MM.1S (cell line): Measurements from ENCODE around the gene PTPRK.
A peak's percentile ranks its signal among the peaks of the same experiment; 100 is the strongest.

Experiments
- DNase-seq: peaks from one replicate; pipeline ENCODE4 v3.0.0-alpha.2; 2015
- H2AFZ ChIP-seq: fragments of 300-600 bp; sonication (generic); 2 replicates; pipeline ENCODE4 v1.6.0; 2016; ENCODE audit warnings: antibody characterized with exemption, low read length
- H3F3A ChIP-seq: fragments of 300-600 bp; sonication (generic); 2 replicates; pipeline ENCODE4 v1.6.1; 2016; ENCODE audit warnings: mild to moderate bottlenecking, antibody characterized with exemption, low read length, moderate library complexity, mixed read lengths; ENCODE audit not compliant: insufficient read depth
- H3K27ac ChIP-seq: fragments of 300-600 bp; sonication (generic); 2 replicates; pipeline ENCODE4 v1.5.1; 2016; ENCODE audit warnings: mild to moderate bottlenecking, low read length
- H3K27me3 ChIP-seq: fragments of 300-600 bp; sonication (generic); replicated peaks from 2 replicates; pipeline ENCODE4 v1.6.0; 2016; ENCODE audit warnings: low read length; ENCODE audit not compliant: insufficient read depth
- H3K36me3 ChIP-seq: fragments of 300-600 bp; sonication (generic); replicated peaks from 2 replicates; pipeline ENCODE4 v1.6.1; 2016; ENCODE audit warnings: mild to moderate bottlenecking, low read length, mixed read lengths; ENCODE audit not compliant: insufficient read depth
- H3K4me1 ChIP-seq: fragments of 300-600 bp; sonication (generic); 2 replicates; pipeline ENCODE4 v1.6.1; 2016; ENCODE audit warnings: low read length, mixed read lengths
- H3K4me2 ChIP-seq: fragments of 300-600 bp; sonication (generic); 2 replicates; pipeline ENCODE4 v1.6.0; 2016; ENCODE audit warnings: low read depth, low read length
- H3K4me3 ChIP-seq: fragments of 300-600 bp; sonication (generic); 2 replicates; pipeline ENCODE4 v1.5.1; 2016; ENCODE audit warnings: low read length, mixed read lengths
- H3K79me2 ChIP-seq: fragments of 300-600 bp; sonication (generic); 2 replicates; pipeline ENCODE4 v1.6.1; 2016; ENCODE audit warnings: mixed run types, low read length, mixed read lengths
- H3K9ac ChIP-seq: fragments of 300-600 bp; sonication (generic); 2 replicates; pipeline ENCODE4 v1.6.1; 2016; ENCODE audit warnings: low read length, mixed read lengths
- H3K9me2 ChIP-seq: fragments of 300-600 bp; sonication (generic); replicated peaks from 2 replicates; pipeline ENCODE4 v1.6.1; 2016; ENCODE audit warnings: mild to moderate bottlenecking, low read length, mixed read lengths; ENCODE audit not compliant: insufficient read depth
- H3K9me3 ChIP-seq: fragments of 300-600 bp; sonication (generic); replicated peaks from 2 replicates; pipeline ENCODE4 v1.6.1; 2016; ENCODE audit warnings: mild to moderate bottlenecking, low read length, mixed read lengths; ENCODE audit not compliant: insufficient read depth
- H4K20me1 ChIP-seq: fragments of 300-600 bp; sonication (generic); 2 replicates; pipeline ENCODE4 v1.6.1; 2016; ENCODE audit warnings: mild to moderate bottlenecking, low read length, moderate library complexity, mixed read lengths; ENCODE audit not compliant: insufficient read depth
- CTCF ChIP-seq: fragments of 300-600 bp; sonication (generic); IDR thresholded peaks from 2 replicates; pipeline ENCODE4 v1.5.1; 2016; ENCODE audit warnings: antibody characterized with exemption, low read length, mixed read lengths
- EZH2 ChIP-seq: fragments of 300-600 bp; sonication (generic); optimal IDR thresholded peaks from 2 replicates; pipeline ENCODE3; 2017; ENCODE audit warnings: low read depth, mild to moderate bottlenecking, antibody characterized with exemption, low read length, mixed read lengths
- EZH2phosphoT487 ChIP-seq: fragments of 300-600 bp; sonication (generic); IDR thresholded peaks from 2 replicates; pipeline ENCODE4 v1.6.1; 2018; ENCODE audit warnings: antibody characterized with exemption, low read length

Gene PTPRK

GRCh38 chr6:127941228-127941627 is 579.2 kb downstream of the PTPRK start:
- H2AFZ ChIP-seq, result no peak overlapping the region
- no peaks in the 10 kb centered on the region for H3K36me3 ChIP-seq
- no peaks in the 10 kb centered on the region for H3F3A ChIP-seq
- H3K79me2 ChIP-seq, result no peaks in the 10 kb centered on the region
- H3K4me1 ChIP-seq, result peaks cover 8% of the 10 kb centered on the region
- no peak overlapping the region for H3K4me2 ChIP-seq
- DNase-seq, result no peak
- no peaks in the 10 kb centered on the region for H3K9me2 ChIP-seq
- TF ChIP-seq EZH2phosphoT487, result no peak
- TF ChIP-seq CTCF, result no peak
- no peak for TF ChIP-seq EZH2
- no peaks in the 10 kb centered on the region for H3K9me3 ChIP-seq
- no peak overlapping the region for H3K4me3 ChIP-seq
- H3K9ac ChIP-seq, result no peak overlapping the region
- no peaks in the 10 kb centered on the region for H3K27me3 ChIP-seq
- H3K27ac ChIP-seq, result no peak overlapping the region
- H4K20me1 ChIP-seq, result no peaks in the 10 kb centered on the region

GRCh38 chr6:127939442-127940066 is 580.8 kb downstream of the PTPRK start:
- TF ChIP-seq CTCF (no peak), EZH2phosphoT487 (no peak), EZH2 (no peak)
- no peak overlapping the region for H3K4me2 ChIP-seq

GRCh38 chr6:127938701-127939100 is 581.7 kb downstream of the PTPRK start:
- H2AFZ ChIP-seq, result no peak overlapping the region
- no peak overlapping the region for H3K9ac ChIP-seq
- H3F3A ChIP-seq, result 0 out of 2 replicates have a peak, but pooled peaks cover 3% of the 10 kb centered on the region
- no peaks in the 10 kb centered on the region for H3K79me2 ChIP-seq
- no peaks in the 10 kb centered on the region for H3K27me3 ChIP-seq
- peak; percentile 36 for DNase-seq
- H3K27ac ChIP-seq, result no peak overlapping the region
- no peak overlapping the region for H3K4me3 ChIP-seq
- no peaks in the 10 kb centered on the region for H4K20me1 ChIP-seq
- no peak overlapping the region for H3K4me2 ChIP-seq
- no peaks in the 10 kb centered on the region for H3K36me3 ChIP-seq
- no peak for TF ChIP-seq CTCF
- no peak for TF ChIP-seq EZH2phosphoT487
- TF ChIP-seq EZH2, result no peak
- H3K4me1 ChIP-seq, result peaks cover 13% of the 10 kb centered on the region
- no peaks in the 10 kb centered on the region for H3K9me3 ChIP-seq
- H3K9me2 ChIP-seq, result no peaks in the 10 kb centered on the region

More at GRCh38 chr6:127939442-127940066, 580.8 kb downstream of the PTPRK start:
- H3K9me2 ChIP-seq, result no peaks in the 10 kb centered on the region
- 0 out of 2 replicates have a peak, but pooled peaks cover 3% of the 10 kb centered on the region for H3F3A ChIP-seq
- no peak overlapping the region for H3K4me3 ChIP-seq
- no peaks in the 10 kb centered on the region for H3K27me3 ChIP-seq
- no peaks in the 10 kb centered on the region for H3K79me2 ChIP-seq
- H3K9me3 ChIP-seq, result no peaks in the 10 kb centered on the region
- no peak overlapping the region for H2AFZ ChIP-seq
- H3K27ac ChIP-seq, result no peak overlapping the region
- H4K20me1 ChIP-seq, result no peaks in the 10 kb centered on the region
- H3K4me1 ChIP-seq, result peaks cover 13% of the 10 kb centered on the region
- H3K36me3 ChIP-seq, result no peaks in the 10 kb centered on the region
- no peak overlapping the region for H3K9ac ChIP-seq
- peak; percentile 44 for DNase-seq
